ENCODE data around the gene KRTAP2-2.

The KRTAP2-2 gene

GRCh38 chr17:41024697-41025096 lies 30.3 kb downstream of the KRTAP2-2 start:
- no peak for DNase-seq (ENCODE audit: low read depth in 2 of 2)

GRCh38 chr17:41020336-41020735 lies 34.7 kb downstream of the KRTAP2-2 start:
- DNase-seq (ENCODE audit: low read depth in 2 of 2): no peak

- no peak for DNase-seq (ENCODE audit: low read depth in 2 of 2)
These were observed 35.6 kb downstream of the KRTAP2-2 start for GRCh38 chr17:41019415-41019814.

- DNase-seq (ENCODE audit: low read depth in 2 of 2): no peak
These were observed 36.5 kb downstream of the KRTAP2-2 start for GRCh38 chr17:41018541-41018940.

- no peak for DNase-seq (ENCODE audit: low read depth in 2 of 2)
These were observed 38.3 kb downstream of the KRTAP2-2 start for GRCh38 chr17:41016578-41017215.

- no peak for DNase-seq (ENCODE audit: low read depth in 2 of 2)
These were observed 39.6 kb downstream of the KRTAP2-2 start for GRCh38 chr17:41015454-41015853.

- DNase-seq (ENCODE audit: low read depth in 2 of 2): no peak
These were observed 41.4 kb downstream of the KRTAP2-2 start for GRCh38 chr17:41013606-41014005.

- DNase-seq (ENCODE audit: low read depth in 2 of 2): no peak
These were observed 41.8 kb downstream of the KRTAP2-2 start for GRCh38 chr17:41013181-41013580.

GRCh38 chr17:41012326-41013120 lies 42.5 kb downstream of the KRTAP2-2 start:
- DNase-seq (ENCODE audit: low read depth in 2 of 2): no peak

GRCh38 chr17:41010441-41010840 lies 44.6 kb downstream of the KRTAP2-2 start:
- no peak for DNase-seq (ENCODE audit: low read depth in 2 of 2)

- no peak for DNase-seq (ENCODE audit: low read depth in 2 of 2)
These were observed 45.1 kb downstream of the KRTAP2-2 start for GRCh38 chr17:41009936-41010335.

- DNase-seq (ENCODE audit: low read depth in 2 of 2): no peak
These were observed 45.7 kb downstream of the KRTAP2-2 start for GRCh38 chr17:41009301-41009760.

GRCh38 chr17:41008811-41009210 lies 46.2 kb downstream of the KRTAP2-2 start, which contains the start of gene KRTAP3-1:
KRTAP3-1 (minus strand) TSS chr17:41009128; CDS start chr17:41009074, 54 bp downstream.
- no peak for DNase-seq (ENCODE audit: low read depth in 2 of 2)
